Measurements from ENCODE around the gene ARX.

DNA sequence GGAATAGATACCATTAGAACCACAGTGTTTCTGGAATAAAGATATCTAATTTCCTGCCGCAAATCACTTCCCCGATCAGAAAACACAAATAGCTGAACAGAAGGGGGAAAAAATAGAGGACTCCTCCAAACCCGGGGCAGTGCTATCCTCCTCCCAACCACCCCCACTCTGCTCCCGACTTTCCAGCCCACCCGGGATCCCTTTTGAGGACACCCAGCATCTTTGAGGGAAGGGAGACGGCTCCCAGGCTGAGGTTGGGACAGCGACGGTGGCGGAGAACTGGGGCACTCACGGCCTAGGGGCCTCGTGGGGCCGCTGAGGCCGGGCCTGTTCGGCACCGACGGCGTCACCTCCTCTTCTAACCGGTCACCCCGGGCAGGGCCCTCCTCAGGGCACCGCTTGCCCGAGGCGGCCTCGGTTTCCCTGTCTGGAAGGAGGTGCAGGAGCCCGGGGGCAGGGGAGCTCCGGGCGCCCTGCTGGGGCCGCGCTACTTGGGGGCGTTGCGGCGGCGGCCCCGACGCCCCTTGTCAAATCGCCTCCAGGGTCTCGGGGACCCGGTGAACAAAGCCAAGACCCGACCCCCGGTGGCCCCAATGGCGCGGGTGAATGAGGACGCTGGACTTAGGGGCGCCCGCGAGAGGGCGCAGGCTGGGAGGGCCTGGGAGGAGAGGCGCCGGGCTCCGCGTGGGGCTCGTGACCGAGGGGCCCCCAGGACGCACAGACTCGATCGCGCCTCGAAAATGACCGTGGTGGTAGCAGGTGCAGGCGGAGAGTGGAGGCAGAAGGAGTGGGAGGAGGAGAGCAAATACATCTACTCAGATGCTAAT is 6.9 kb upstream of the ARX start:
- TF ChIP-seq TAF1 (IDR thresholded peaks at IDR 0.05; ENCODE audit: borderline replicate concordance, low read depth, low read length): no peak
- TF ChIP-seq POLR2A (IDR thresholded peaks at IDR 0.05; ENCODE audit: low read depth, low read length): no peak
